K562 (cell line): Measurements from ENCODE around the gene FANCG. TPM values are rescaled to one million over a fixed set of nuclear protein-coding genes. Genes with fewer than 3 reads are reported as not detected.

Experiments
- CREBBP ChIP-seq: IDR thresholded peaks from one replicate; pipeline ENCODE4 v1.6.1; 2012; ENCODE audit warnings: low read depth, mild to moderate bottlenecking, control low read depth, inconsistent platforms, low read length
- GABPA ChIP-seq: fragments of 200-800 bp; sonication (Bioruptor generic); conservative IDR thresholded peaks from 2 replicates; pipeline ENCODE4 v1.6.1; 2016; ENCODE audit warnings: low read depth, missing genetic modification characterization, missing compliant biosample characterization
- JUNB ChIP-seq: fragments of 450-650 bp; formaldehyde crosslinking; conservative IDR thresholded peaks from 2 replicates; pipeline ENCODE4 v1.4.0; 2020; ENCODE audit warnings: mild to moderate bottlenecking
- KLF13 ChIP-seq: fragments of 450-650 bp; IDR thresholded peaks from 2 replicates; pipeline ENCODE4 v1.6.1; 2016; ENCODE audit warnings: missing genetic modification characterization, low read depth, mild to moderate bottlenecking, missing compliant biosample characterization, moderate library complexity, borderline replicate concordance
- MEIS2 ChIP-seq: fragments of 450-650 bp; IDR thresholded peaks from 2 replicates; pipeline ENCODE4 v1.6.1; 2014; ENCODE audit warnings: mild to moderate bottlenecking; ENCODE audit not compliant: partially characterized antibody
- NRF1 ChIP-seq, 2 experiments: fragments of 450-650 bp; IDR thresholded peaks in 1 of 2; conservative IDR thresholded peaks in 1 of 2; 2 replicates each; pipeline ENCODE4 v1.6.1; 2014; ENCODE audit warnings: mild to moderate bottlenecking in 2 of 2
- OTX1 ChIP-seq: fragments of 450-650 bp; formaldehyde crosslinking; IDR thresholded peaks from 2 replicates; pipeline ENCODE4 v1.4.0; 2022; ENCODE audit warnings: mild to moderate bottlenecking
- ZFX ChIP-seq: sonication (generic); formaldehyde crosslinking; IDR thresholded peaks from 2 replicates; pipeline ENCODE4 v1.8.0; 2022; ENCODE audit warnings: mild to moderate bottlenecking, missing genetic modification reagents, moderate library complexity
- ZNF561 ChIP-seq: fragments of 450-650 bp; formaldehyde crosslinking; conservative IDR thresholded peaks from 2 replicates; pipeline ENCODE4 v1.4.0; 2020; ENCODE audit warnings: mild to moderate bottlenecking, moderate library complexity
- ZNF668 ChIP-seq: fragments of 250-450 bp; sonication (Bioruptor Pico); IDR thresholded peaks from 2 replicates; pipeline ENCODE4 v1.8.0; 2022; ENCODE audit warnings: mild to moderate bottlenecking, inconsistent platforms
- polyA plus RNA-seq, 8 experiments: library from polyadenylated mRNA; depleted of rRNA in 4 of 8; stranded (reverse) in 5 of 8; unstranded in 3 of 8; fragments of >200 nt; fragmentation: Nextera tagmentation in 2 of 8; fragmentation: Illumina TruSeq in 1 of 8; extraction: Ambion mirVana in 2 of 8; extraction: Trizol in 1 of 8; gene quantifications; 2 replicates each; pipeline versions ENCODE4 v1.2.1 to v1.2.3, GENCODE V29; 2011 to 2014; ENCODE audit warnings: inconsistent platforms in 1 of 8, missing spikeins in 1 of 8
- total RNA-seq, 7 experiments: library from RNA; depleted of rRNA in 6 of 7; stranded (reverse); fragments of >200 nt in 6 of 7; fragmentation: Illumina TruSeq in 2 of 7; extraction: Trizol in 2 of 7; gene quantifications; 2 replicates each; pipeline versions ENCODE4 v1.2.1 to v1.2.3, GENCODE V29; 2011 to 2021; ENCODE audit warnings: low replicate concordance in 1 of 7
- TF ChIP-seq, protein P1 (sequence below): IDR thresholded peaks from 3 replicates; pipeline ENCODE4 v1.6.1; 2011; ENCODE audit warnings: borderline replicate concordance, mild to moderate bottlenecking; ENCODE audit not compliant: insufficient read length, insufficient read depth
- TF ChIP-seq, protein P2 (sequence below), 2 experiments: IDR thresholded peaks; 2 replicates each; pipeline ENCODE4 v1.6.1; 2011; ENCODE audit warnings: borderline replicate concordance in 1 of 2, control low read depth in 1 of 2, low read depth in 1 of 2, low read length in 1 of 2, mild to moderate bottlenecking in 1 of 2, mixed read lengths in 1 of 2, moderate library complexity in 1 of 2; ENCODE audit not compliant: insufficient read depth in 1 of 2, insufficient read length in 1 of 2, poor library complexity in 1 of 2, severe bottlenecking in 1 of 2; ENCODE audit errors: extremely low read depth in 1 of 2
- TF ChIP-seq, protein P3 (sequence below), 2 experiments: fragments of 450-650 bp in 1 of 2; sonication (generic) in 1 of 2; formaldehyde crosslinking in 1 of 2; IDR thresholded peaks; 2 replicates each; pipeline versions ENCODE4 v1.7.1 to v1.9.0; 2016 to 2022; ENCODE audit warnings: inconsistent platforms in 1 of 2, mild to moderate bottlenecking in 1 of 2, missing genetic modification reagents in 1 of 2

The FANCG gene
- total and polyA plus RNA-seq, 9 of the 15 experiments (the other 6 are each of a cell fraction or from before 2014, with no cell fraction given), result 7.5 to 43.9 (median 31.0) TPM

DNA sequence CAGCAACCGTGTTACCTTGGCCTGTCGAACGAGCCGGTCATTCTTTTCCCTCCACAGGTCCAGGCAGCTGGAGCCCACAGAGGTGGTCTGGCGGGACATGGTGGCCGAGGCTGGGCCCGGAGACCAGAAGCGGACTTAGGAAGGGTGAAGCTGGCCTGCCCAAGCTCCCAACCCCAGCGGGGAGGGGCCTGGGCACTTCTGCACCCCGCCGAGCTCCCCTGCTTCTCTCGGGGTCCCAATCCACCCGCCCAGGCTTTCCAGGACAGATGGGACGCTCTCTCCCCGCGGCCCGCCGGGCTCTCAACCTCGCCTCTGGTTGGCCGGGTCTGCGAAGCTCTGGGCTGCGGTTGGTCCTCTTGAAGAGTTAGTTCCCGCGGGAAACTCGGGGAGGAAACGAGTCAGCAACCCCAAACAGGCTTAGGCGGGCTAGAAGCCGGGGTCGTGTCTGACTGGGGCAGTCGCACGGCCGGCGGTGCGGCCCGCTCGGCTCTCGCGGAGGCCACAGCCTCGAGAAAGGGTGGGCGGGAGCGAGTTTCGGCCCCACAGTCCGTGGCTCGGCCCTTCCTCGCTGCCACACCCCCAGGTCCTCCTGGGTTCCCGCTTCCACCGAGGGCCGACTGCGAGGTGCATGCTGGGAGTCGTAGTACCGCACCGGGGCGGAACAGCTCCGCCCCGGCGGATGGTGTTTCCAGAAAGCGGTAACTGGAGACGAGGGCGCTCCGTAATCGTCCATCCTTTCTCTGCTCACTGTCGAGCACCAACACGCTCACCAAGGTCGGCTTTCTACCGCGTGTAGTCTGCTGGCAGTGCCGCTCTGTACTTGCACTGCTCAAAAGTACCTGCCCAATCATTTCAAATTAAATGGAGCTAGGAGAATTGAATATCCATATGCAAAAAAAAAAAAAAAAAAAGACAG is at the start of gene FANCG (continued):
- peak; percentile 87; the same call in 1 of the 2 replicates for TF ChIP-seq KLF13 (tag)
- TF ChIP-seq OTX1 (CRISPR knock-in tag), result no peak
- TF ChIP-seq ZFX (CRISPR knock-in tag), result peak; percentile 76
- TF ChIP-seq JUNB (CRISPR knock-in tag), result no peak
- TF ChIP-seq MEIS2, result no peak
- peak; percentile 33 to 46; a peak in 2 of 4 replicates for TF ChIP-seq NRF1 (conservative IDR thresholded peaks at IDR 0.05 in 1 of 2, IDR thresholded peaks at IDR 0.05 in 1 of 2)
- TF ChIP-seq, protein P1, sequence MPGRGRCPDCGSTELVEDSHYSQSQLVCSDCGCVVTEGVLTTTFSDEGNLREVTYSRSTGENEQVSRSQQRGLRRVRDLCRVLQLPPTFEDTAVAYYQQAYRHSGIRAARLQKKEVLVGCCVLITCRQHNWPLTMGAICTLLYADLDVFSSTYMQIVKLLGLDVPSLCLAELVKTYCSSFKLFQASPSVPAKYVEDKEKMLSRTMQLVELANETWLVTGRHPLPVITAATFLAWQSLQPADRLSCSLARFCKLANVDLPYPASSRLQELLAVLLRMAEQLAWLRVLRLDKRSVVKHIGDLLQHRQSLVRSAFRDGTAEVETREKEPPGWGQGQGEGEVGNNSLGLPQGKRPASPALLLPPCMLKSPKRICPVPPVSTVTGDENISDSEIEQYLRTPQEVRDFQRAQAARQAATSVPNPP, result no peak
- TF ChIP-seq, protein P2, sequence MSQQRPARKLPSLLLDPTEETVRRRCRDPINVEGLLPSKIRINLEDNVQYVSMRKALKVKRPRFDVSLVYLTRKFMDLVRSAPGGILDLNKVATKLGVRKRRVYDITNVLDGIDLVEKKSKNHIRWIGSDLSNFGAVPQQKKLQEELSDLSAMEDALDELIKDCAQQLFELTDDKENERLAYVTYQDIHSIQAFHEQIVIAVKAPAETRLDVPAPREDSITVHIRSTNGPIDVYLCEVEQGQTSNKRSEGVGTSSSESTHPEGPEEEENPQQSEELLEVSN (IDR thresholded peaks at IDR 0.05; ENCODE audit: borderline replicate concordance in 1 of 2, extremely low read depth in 1 of 2, insufficient read depth in 1 of 2, insufficient read length in 1 of 2, low read depth in 1 of 2, low read length in 1 of 2, poor library complexity in 1 of 2, severe bottlenecking in 1 of 2), result peak; percentile 81 to 93
- TF ChIP-seq ZNF561 (CRISPR knock-in tag), result no peak
- TF ChIP-seq ZNF668, result no peak
- TF ChIP-seq, protein P3, sequence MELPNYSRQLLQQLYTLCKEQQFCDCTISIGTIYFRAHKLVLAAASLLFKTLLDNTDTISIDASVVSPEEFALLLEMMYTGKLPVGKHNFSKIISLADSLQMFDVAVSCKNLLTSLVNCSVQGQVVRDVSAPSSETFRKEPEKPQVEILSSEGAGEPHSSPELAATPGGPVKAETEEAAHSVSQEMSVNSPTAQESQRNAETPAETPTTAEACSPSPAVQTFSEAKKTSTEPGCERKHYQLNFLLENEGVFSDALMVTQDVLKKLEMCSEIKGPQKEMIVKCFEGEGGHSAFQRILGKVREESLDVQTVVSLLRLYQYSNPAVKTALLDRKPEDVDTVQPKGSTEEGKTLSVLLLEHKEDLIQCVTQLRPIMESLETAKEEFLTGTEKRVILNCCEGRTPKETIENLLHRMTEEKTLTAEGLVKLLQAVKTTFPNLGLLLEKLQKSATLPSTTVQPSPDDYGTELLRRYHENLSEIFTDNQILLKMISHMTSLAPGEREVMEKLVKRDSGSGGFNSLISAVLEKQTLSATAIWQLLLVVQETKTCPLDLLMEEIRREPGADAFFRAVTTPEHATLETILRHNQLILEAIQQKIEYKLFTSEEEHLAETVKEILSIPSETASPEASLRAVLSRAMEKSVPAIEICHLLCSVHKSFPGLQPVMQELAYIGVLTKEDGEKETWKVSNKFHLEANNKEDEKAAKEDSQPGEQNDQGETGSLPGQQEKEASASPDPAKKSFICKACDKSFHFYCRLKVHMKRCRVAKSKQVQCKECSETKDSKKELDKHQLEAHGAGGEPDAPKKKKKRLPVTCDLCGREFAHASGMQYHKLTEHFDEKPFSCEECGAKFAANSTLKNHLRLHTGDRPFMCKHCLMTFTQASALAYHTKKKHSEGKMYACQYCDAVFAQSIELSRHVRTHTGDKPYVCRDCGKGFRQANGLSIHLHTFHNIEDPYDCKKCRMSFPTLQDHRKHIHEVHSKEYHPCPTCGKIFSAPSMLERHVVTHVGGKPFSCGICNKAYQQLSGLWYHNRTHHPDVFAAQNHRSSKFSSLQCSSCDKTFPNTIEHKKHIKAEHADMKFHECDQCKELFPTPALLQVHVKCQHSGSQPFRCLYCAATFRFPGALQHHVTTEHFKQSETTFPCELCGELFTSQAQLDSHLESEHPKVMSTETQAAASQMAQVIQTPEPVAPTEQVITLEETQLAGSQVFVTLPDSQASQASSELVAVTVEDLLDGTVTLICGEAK (IDR thresholded peaks at IDR 0.05), result peak; percentile 77
- TF ChIP-seq, protein P3 (CRISPR knock-in tag; IDR thresholded peaks at IDR 0.05), result no peak
- TF ChIP-seq GABPA (tag), result peak; percentile 77
- TF ChIP-seq CREBBP, result no peak
